NCI-H2196 (cell line): ENCODE data around the gene DNAH3.
"Not testable (repeated sequence)": the region's sequence is repeated elsewhere in the genome, so short reads cannot be mapped to it uniquely, and the experiment has no call there.

Source experiments
- DNase-seq: peaks from one replicate; lab custom pipeline; 2025; ENCODE audit not compliant: unreplicated experiment; lab: John Stamatoyannopoulos, UW

The DNAH3 gene

DNA sequence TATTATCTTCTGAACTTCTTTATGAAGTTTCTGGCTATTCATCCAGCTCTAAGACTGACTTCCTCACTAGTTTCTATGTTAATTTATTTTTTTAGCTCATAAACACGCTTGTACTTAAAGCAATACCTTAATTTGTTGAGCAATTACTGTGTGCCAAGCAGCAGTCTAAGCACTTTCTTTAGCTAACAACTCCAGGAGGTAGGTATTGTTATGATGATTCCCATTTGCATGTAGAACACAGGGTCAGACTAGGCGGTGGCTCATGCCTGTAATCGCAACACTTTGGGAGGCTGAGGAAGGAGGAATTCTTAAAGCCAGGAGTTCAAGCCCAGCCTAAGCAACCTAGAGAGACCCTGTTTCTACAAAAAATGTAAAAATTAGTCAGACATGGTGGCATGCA, 19.8 kb downstream of the DNAH3 start:
- no peak for DNase-seq

DNA sequence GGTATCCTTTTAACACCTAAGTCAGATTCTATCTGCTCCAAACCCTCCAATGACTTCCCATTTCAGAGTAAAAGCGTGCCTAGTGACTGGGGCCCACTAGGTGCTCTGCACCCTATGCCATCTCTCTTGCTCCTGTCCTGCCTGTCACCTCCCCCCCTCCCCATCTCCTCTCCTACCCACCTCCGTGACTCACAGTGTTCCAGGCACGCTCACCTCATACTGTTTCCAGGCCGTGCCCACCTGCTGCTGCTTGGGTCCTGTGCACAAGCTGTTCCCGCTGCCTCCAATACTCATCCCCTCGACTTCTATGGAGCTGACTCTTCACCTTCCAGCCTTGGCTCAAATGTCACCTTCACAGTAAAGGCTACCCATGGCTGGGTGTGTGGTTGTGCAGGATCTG, 21.7 kb downstream of the DNAH3 start:
- DNase-seq: no peak

DNA sequence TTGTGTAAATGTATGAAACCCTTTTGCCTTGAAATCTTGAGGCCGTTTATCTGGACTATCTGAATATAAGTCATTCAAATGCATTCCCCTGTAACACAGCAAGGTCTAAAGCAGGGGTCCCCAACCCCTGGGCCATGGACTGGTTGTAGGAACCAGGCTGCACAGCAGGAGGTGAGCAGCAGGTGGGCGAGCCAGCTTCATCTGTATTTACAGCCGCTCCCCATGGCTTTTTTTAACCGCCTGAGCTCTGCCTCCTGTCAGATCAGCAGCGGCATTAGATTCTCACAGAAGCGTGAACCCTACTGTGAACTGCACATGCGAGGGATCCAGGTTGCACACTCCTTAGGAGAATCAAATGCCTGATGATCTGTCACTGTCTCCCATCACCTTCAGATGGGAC, 24.1 kb downstream of the DNAH3 start:
- no peak for DNase-seq

DNA sequence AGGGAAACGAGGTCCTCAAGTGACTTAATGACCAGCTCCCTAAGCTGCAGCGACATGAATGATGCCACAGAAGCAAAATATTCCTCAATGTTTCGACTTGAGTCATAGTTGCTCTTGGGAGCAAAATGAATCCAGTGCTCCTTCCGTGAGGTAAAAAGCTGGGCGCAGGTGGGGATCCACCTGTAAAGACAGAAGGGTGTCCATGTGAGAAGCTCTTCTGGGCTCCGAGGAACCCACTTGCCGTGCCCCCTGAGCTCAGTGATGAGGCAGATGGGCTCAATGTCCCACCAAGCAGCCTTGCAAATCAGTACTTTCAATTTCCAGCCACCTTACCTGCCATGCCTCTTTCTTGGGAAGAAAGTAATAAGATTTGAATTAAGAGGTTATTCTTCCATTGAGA, 25.5 kb downstream of the DNAH3 start:
- no peak for DNase-seq

DNA sequence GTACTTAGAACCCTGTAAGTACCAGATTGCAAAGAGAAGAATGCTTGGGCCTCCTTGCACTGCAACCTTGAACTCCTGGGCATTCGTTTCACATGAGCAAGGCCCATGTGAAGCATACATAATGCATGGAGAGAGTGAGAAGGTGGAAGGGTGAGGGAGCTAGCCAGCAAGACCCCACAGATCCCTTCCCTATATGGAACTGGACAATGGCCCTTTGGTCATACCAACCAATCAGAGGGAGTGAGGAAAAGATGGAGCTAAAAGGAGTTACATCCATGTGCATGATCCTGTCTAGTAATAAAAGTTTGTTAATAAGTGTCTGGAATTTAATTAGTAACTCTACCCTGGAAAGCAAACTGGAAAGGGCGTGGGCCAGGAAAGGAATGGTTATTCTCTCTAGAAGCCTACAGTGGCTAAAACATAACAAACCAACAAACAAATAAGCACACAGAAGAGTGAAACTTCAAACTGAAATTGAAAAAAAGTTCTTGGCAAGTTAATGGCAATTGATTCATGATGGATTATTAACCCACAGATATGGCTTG, 29.6 kb downstream of the DNAH3 start:
- DNase-seq: no peak

DNA sequence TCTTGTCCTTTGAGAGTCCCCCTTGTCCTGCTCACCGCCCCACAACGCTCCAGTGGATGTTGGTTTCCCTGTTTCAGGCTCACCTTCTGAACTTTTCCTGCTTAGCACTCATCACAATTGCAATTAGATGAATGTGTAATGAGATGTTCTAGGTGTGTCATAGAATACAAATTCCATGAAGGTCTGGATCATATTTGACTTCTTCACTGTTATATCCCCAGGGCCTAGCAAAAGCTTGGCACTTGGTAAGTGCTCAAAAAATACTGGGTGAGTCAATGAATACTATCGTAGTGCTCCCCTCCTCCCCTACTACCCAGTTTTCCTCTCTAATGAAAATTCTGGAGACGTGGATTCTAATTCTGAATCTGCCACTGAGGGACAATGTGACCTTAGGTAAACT, 33.1 kb downstream of the DNAH3 start:
- DNase-seq: no peak

DNA sequence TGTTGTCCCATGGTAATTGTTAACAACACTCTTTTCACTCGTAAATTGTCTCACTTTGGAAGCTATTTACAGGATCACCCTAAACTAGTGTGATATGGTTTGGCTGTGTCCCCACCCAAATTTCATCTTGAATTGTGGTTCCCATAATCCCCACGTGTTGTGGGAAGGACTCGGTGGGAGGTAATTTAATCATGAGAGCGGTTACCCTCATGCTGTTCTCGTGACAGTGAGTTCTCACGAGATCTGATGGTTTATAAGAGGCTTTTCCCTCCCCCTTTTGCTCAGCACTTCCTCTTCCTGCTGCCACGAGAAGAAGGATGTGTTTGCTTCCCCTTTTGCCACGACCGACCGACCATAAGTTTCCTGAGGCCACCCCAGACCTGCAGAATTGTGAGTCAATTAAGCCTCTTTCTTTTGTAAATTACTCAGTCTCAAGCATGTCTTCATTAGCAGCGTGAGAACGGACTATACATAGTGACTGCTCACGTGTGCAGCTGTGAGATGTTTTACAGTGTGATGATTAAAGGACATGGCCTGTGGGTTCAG, 34.4 kb downstream of the DNAH3 start:
- DNase-seq: no peak

DNA sequence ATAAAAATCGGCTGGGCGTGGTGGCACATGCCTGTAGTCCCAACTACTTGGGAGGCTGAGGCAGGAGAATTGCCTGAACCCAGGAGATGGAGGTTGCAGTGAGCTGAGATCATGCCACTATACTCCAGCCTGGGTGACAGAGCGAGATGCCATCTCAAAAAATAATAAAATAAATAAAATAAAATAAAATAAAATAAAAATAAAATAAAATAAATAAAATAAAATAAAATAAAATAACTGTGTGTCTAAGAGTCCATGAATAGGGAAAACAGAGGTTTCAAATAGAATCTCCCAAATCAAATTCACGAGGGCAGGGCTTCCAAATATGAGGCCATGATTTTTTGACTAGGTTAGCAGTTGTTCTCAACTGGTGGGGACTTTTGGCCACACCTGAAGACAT, 35.1 kb downstream of the DNAH3 start:
- not testable (repeated sequence) for DNase-seq

DNA sequence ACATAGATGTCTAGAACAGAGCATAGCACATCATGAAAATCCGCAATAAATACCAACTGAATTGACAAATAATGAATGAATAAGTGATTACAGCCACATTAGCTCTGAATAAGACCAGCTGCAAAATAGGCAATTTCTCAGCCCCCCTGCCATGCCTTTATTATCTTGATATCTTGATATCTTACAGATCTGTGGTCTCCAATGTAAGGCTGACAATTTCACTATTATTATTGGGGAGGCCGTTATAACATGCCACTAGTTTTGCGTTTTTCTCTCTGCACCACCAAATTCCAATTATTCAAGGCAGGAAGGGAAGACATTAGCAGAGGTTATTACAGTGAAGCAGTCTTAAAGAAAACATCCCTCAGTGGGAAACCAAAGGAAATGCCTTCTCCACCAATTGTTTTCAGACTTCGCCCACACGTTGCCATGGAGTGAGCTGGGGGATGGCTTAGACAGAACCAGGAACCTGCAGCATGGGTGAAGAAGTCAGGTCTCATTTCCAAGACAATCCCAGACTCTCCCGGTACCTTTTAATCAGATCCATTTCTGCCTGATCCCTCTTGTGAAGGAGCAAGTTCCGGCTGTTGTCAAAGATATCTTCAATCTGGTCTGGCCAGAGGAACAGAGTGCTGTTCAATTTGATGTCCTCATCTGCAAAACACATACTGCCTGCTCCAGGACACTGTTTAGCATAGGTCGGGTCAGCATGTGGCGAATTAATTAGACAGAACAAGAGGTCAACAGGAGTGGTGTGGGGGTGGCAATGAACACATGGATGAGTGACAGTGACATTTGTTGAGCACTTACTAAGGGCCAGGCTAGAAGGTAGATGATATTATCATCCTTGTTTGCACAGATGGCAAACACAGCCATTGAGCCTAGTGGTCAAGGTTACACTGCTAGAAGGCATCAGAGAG, 46.4 kb downstream of the DNAH3 start:
- DNase-seq: no peak

DNA sequence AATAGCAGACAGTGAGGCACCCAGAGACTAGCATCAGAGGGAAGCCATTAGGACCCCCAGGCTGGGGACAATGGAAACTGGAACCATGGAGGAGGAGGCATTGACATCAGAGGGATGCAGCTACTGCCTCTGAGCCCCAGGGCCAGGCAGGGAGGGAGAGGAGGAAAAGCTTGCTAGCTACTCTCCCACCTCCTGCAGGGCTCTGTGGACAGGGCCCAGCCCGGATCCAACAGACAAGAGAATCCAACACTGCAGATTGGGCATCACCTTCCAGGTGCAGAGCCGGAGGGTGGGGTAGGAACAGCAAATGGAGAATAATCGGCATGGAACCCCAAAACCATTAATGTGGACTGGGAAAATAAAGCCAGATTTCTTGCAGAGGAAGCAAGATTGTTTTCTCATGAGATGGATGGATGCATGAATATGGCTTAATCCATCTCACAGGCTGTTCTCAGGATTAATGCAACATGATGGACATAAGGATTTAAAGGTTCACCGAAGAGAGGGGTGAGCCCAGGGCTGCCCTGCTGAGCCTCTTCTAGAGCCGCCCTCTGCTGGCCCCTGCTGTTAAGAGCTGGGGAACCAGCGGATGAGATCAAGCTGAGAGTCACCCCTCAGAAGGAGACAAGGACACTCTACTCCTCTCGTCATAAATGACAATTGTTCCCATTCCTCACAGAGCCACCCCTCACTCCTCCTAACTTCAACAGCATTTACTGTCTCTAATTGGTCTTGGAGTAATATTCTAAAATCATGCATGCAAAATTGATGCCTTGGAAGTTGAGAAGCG, 48.8 kb downstream of the DNAH3 start:
- no peak for DNase-seq

DNA sequence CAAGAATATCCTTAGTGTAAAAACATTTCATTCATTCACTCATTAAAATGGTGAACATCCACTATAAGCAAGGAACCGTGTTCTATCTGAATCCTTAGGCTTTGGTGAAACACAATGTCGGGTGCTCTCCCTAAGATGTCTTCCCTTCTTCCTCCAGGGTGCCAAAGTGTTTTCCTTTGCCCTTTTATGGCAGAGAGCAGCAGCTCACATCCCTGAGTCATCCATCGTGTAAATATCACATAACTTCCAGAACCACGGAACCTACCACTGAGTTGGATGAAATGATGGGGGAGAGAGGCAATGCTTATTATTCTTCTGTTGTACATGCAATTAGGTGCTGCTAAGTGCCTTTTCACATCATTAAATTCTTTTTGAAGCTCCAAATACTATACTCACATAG, 50.2 kb downstream of the DNAH3 start:
- DNase-seq: no peak

DNA sequence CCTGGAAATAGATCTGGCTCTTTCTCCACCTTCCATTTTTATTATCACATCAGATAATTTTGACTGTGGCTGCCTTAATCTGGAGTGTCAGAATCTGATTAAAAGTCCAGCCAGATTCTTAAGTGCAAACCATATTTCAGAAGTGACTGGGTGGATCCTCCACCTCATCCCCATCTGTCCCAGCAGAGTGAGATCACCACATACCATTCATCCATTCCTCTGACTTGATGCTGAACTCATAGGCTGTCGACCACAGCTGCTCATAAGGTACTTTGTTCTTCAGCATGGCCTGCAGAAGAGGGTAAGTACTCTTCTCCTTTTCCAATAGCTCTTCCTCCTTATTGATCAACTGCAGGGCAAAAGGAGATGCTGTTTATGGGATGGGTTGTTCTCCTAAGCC, 53.5 kb downstream of the DNAH3 start:
- DNase-seq: no peak

DNA sequence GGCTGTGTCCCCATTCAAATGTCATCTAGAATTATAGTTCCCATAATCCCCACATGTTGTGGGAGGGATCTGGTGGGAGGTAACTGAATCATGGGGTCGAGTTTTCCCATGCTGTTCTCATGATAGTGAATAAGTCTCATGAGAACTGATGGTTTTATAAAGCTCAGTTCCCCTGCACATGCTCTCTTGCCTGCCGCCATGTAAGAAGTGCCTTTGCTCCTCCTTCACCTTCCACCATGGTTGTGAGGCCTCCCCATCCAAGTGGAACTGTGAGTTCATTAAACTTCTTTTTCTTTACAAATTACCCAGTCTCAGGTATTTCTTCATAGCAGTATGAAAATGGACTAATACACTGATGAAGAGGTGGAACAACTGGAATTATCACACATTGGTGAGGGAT, 55.9 kb downstream of the DNAH3 start:
- not testable (repeated sequence) for DNase-seq

DNA sequence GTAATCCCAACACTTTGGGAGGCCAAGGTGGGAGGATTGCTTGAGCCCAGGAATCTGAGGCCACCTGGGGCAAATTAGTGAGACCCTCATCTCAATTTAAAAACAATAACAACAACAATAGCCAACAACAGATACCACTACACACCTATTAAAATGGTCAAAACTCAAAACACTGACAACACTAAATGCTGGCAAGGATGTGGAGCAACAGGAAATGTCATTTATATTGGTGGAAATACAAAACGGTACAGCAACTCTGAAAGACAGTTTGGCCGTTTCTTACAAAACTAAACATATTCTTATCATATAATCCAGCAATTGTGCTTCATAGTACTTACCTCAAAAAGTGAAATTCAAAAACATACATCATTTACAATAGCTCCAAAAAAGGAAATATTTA, 57.7 kb downstream of the DNAH3 start:
- DNase-seq: no peak

DNA sequence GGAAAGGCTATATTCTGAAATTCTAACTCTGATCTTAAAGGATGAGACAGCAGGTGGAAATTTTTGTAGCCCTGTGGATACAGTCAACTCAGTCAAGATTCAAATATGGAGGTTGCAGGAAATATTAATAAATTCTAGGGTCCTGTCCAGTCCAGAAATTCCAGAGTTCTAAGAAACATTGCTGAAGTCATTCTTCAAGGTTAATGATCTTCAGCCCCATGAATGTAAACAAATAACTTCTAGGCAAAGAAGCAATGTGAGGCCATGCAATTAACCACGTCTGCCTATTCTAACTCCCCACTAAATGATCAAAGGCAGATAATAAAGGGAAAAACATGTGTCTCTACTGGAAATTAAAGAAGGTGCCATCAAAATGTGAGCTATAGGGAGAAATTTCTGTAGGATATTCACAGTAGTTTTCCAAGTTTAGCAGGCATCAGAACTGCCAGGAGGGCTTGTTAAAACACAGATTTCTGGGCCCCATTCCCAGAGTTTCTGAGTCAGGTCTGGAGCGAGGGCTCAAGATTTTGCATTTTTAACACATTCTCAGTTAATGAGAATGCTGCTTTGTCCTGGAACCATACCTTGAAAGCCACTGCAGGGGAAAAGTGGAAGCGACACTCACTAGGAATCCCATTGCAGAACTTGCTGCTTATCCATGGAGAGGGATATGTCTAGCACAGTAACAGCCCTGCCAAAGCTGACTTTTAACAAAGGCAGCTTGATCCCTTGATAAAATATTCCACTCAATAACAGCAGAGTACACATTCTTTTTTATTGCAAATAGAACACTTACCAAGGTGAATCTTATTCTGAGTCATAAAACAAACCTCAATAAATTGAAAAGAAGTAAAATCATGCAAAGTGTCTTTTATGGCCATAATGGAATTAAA, 61.8 kb downstream of the DNAH3 start:
- DNase-seq: no peak

DNA sequence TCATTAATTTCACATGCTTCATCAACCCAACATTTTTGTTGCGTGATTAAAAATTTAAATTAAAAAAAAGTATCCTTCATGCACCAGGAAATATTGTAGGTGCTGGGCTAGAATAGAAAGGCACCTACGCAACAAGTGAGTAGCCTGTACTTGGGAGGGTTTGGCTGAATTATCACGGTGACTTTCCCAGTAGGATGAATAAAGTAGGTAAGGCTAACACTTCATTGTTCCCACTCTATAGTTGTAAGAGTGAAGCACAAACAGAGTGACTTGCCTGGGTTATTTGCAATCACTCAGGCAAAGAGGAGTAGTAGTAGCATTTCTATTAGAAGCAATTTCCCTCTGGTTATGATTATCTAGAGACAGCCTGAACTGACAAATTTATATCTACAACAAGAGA, 62.5 kb downstream of the DNAH3 start:
- DNase-seq: no peak

DNA sequence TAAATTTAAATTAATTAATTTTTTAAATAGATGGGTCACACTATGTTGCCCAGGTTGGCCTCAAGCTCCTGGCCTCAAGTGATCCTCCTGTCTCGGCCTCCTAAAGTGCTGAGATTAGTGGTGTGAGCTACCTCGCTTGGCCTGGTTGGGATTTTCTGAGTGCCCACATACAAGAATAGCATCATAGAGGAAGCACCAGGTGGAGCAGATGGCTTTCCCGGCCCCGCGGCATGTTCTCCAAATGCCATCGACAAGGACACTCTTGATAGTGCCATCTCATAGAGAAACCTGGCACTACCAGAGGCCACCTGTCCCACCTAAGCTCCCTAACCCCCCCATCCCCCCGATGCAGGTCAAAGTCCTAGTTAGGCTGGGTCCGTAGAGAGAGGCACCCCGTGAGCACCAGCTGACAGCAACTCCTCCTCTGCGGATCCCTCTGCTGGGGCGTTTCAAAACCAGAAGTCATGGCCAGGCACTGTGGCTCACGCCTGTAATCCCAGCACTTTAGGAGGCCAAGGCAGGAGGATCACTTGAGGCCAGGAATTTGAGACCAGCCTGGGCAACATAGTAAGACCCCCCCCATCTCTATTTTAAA, 65.9 kb downstream of the DNAH3 start:
- DNase-seq: no peak

DNA sequence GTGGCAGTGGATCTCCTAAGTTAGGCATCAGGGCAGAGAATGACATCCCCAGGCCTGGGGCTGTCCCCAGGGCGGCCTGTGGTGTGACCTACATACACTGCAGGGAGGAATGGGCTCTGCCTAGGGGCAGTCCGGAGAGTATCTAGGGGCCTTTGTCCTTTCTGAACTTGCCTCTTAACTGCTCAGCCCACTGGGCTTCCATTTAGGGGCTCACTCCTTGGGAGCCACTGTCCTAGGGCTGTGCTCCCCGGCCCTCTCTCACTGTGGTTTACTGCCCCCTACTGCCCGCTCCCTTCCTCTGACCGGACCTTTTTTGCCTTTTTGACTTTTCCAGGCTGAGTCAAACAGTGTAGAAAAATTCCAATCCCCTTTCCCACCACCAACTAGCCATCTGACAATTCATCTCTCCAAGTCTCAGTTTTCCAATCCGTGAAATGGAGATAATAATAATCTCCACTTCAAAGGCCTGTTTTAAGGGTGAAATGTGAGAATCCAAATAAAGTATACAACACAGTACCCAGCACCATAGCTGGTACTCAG, 66.8 kb downstream of the DNAH3 start:
- peak; percentile 52 for DNase-seq

DNA sequence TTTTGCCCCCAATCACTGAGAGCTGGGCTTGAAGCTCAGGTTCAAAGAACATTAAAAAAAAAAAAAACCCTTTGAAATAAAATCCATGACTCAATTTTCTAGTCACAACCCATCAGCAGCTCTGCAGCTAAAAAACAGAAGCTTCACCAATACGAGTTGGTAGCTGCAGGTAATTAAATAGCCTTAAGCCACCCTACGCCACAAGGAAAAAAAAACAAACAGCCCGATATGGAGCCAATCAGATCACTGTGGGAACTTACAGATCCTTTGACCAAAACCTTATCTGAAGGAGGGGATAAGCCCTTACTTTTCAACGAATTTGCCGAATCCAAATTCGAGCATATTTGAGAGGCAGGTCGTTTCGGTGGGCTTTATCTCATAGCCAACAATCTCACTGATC, 69.3 kb downstream of the DNAH3 start:
- no peak for DNase-seq

DNA sequence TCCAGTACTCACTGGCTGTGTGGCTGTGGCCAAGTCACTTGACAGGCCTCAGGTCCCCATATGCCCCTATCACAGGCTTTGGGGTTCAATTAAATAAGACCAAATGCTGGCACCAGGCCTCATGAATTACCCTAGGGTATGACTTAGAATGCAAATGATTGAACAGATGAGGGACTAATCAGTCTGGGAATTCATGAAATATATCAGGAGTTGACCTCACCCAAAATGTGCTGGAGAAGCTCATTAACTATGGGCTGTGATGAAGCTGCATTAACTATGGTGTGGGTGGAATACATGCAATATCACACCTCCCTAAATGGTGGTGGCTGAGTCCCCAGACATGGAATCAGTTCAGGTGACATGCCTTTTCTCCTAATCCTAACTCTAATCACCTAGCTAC, 72.1 kb downstream of the DNAH3 start:
- DNase-seq: no peak
